Right atrium auricular region (tissue), 2 donors: ENCODE measurements around the gene KCTD16. TPM values are rescaled to one million over a fixed set of nuclear protein-coding genes. Genes with fewer than 3 reads are reported as not detected.

Experiments used
- DNase-seq: peaks from one replicate; pipeline ENCODE4 v3.0.0-alpha.2; 2019; ENCODE audit warnings: low spot score
- H3K27ac ChIP-seq, 2 donors: fragments of 200-600 bp; sonication (generic); 1 replicate in 1 of 2; 2 replicates in 1 of 2; pipeline ENCODE4 v1.5.1; 2016 to 2019
- H3K27me3 ChIP-seq, 2 donors: fragments of 200-600 bp; sonication (generic); one replicate each; pipeline versions ENCODE4 v1.5.1 to v1.6.0; 2017 to 2019
- H3K36me3 ChIP-seq: fragments of 200-600 bp; sonication (generic); one replicate; pipeline ENCODE4 v1.5.1; 2016
- H3K4me1 ChIP-seq, 2 donors: fragments of 200-600 bp; sonication (generic); one replicate each; pipeline versions ENCODE4 v1.5.1 to v1.6.0; 2017 to 2019
- H3K4me3 ChIP-seq, 2 donors: fragments of 200-600 bp; sonication (generic); 1 replicate in 1 of 2; 2 replicates in 1 of 2; pipeline ENCODE4 v1.5.1; 2017 to 2019; ENCODE audit warnings: mild to moderate bottlenecking in 1 of 2, moderate library complexity in 1 of 2
- H3K9me3 ChIP-seq, 2 donors: fragments of 200-600 bp; sonication (generic); one replicate each; pipeline ENCODE4 v1.5.1; 2019
- total RNA-seq, 2 donors: library from RNA; depleted of rRNA; stranded (reverse); fragments of >200 nt; gene quantifications; one replicate each; pipeline ENCODE4 v1.1.0, GENCODE V29; 2016
- TF ChIP-seq, protein P1 (sequence below), 2 donors: fragments of 200-600 bp; sonication (generic); IDR thresholded peaks; one replicate each; pipeline ENCODE4 v1.5.1; 2019; ENCODE audit warnings: antibody characterized with exemption in 2 of 2

KCTD16 gene
- total RNA-seq, 2 donors from 2014 or later = 0.04 to 0.28 TPM

DNA sequence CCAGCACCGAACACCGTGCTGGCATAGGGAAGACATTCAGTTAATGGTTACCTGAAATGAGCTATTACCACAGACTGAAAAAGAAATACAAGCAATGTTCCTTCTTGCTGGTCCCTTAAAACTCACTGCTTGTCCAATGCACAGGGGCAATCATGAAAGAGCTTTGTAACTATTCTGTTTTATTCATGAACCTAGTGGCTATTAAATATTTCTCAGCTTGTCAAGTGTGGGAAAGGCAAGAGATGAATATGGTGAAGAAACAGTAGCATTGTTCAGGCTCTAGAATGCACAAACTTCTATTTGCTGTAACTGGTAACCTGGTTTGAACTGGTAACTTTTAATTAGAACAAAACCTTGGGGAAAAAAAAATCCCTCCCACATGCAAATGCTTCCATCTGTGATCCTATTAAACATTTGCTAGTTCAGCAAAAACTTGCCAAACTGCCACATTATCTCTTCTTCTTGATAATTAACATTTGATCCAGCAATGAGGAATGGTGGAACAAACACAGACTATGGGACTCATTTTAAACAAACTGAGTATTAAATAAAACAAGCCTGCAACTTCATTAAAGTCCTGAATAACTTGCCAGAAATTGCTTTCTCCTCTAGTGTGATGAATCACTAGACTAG, 36.4 kb upstream of the KCTD16 start:
- Histone ChIP-seq H3K4me3 (no peak overlapping the region), H3K9me3 (peaks cover 0 to 5% of the 10 kb centered on the region in 2 donors), H3K4me1 (peaks cover 0 to 2% of the 10 kb centered on the region in 2 donors), H3K27ac (no peak overlapping the region), H3K36me3 (no peaks in the 10 kb centered on the region), H3K27me3 (no peaks in the 10 kb centered on the region)
- TF ChIP-seq, protein P1, sequence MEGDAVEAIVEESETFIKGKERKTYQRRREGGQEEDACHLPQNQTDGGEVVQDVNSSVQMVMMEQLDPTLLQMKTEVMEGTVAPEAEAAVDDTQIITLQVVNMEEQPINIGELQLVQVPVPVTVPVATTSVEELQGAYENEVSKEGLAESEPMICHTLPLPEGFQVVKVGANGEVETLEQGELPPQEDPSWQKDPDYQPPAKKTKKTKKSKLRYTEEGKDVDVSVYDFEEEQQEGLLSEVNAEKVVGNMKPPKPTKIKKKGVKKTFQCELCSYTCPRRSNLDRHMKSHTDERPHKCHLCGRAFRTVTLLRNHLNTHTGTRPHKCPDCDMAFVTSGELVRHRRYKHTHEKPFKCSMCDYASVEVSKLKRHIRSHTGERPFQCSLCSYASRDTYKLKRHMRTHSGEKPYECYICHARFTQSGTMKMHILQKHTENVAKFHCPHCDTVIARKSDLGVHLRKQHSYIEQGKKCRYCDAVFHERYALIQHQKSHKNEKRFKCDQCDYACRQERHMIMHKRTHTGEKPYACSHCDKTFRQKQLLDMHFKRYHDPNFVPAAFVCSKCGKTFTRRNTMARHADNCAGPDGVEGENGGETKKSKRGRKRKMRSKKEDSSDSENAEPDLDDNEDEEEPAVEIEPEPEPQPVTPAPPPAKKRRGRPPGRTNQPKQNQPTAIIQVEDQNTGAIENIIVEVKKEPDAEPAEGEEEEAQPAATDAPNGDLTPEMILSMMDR (IDR thresholded peaks at IDR 0.05) = no peak
- no peak for DNase-seq

GRCh38 chr5:144135113-144135762, 35.4 kb upstream of the KCTD16 start:
- no peak for DNase-seq
- Histone ChIP-seq H3K27ac (no peak overlapping the region), H3K36me3 (no peaks in the 10 kb centered on the region), H3K4me3 (no peak overlapping the region), H3K27me3 (no peaks in the 10 kb centered on the region), H3K9me3 (peaks cover 0 to 5% of the 10 kb centered on the region in 2 donors), H3K4me1 (peaks cover 0 to 6% of the 10 kb centered on the region in 2 donors)
- TF ChIP-seq, protein P1 (IDR thresholded peaks at IDR 0.05) = no peak

DNA sequence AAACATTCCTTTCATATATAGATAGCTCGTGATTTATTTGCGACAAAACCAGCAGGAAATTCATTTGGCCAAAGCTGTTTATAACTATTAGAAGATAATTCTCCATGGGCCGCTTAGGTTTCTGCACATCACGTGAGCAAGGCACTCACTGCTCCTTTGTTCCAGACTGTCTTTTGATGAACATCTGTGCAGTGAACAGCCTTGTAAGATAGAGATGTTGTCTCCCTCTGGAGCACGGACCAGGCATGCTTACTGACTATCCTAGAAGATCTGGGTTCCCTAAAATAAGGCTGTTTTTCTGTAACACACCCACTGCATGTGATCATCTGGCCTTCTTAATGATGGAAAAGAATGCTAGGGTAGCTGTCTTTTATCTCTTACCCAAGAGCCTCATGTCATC, 31.1 kb upstream of the KCTD16 start:
- Histone ChIP-seq H3K9me3 (no peaks in the 10 kb centered on the region), H3K27me3 (no peaks in the 10 kb centered on the region), H3K4me1 (peaks cover 0 to 6% of the 10 kb centered on the region in 2 donors), H3K27ac (no peak overlapping the region), H3K4me3 (no peak overlapping the region), H3K36me3 (no peaks in the 10 kb centered on the region)
- no peak for DNase-seq
- TF ChIP-seq, protein P1 (IDR thresholded peaks at IDR 0.05) = peak in 1 of 2 donors; percentile 13

- Histone ChIP-seq H3K27ac (no peak overlapping the region), H3K36me3 (no peaks in the 10 kb centered on the region), H3K27me3 (no peaks in the 10 kb centered on the region), H3K4me1 (peaks cover 0 to 14% of the 10 kb centered on the region in 2 donors), H3K9me3 (no peaks in the 10 kb centered on the region), H3K4me3 (no peak overlapping the region)
- TF ChIP-seq, protein P1 (IDR thresholded peaks at IDR 0.05) = no peak
- DNase-seq = no peak
Measured at GRCh38 chr5:144141585-144141984, 29.1 kb upstream of the KCTD16 start.

- DNase-seq = no peak
- no peaks in the 10 kb centered on the region for H3K9me3 ChIP-seq
Measured at GRCh38 chr5:144142139-144142823, 28.4 kb upstream of the KCTD16 start.

More at GRCh38 chr5:144142139-144142823, 28.4 kb upstream of the KCTD16 start:
- Histone ChIP-seq H3K4me1 (peaks cover 0 to 14% of the 10 kb centered on the region in 2 donors), H3K27me3 (no peaks in the 10 kb centered on the region), H3K27ac (no peak overlapping the region), H3K36me3 (no peaks in the 10 kb centered on the region), H3K4me3 (no peak overlapping the region)
- TF ChIP-seq, protein P1 (IDR thresholded peaks at IDR 0.05) = peak in 1 of 2 donors; percentile 75
